Smooth muscle cell (in vitro differentiated cells): ENCODE data around the gene HTR6. TPM values are rescaled to one million over a fixed set of nuclear protein-coding genes. Genes with fewer than 3 reads are reported as not detected.

Experiments used
- DNase-seq: peaks from one replicate; lab custom pipeline; 2025; ENCODE audit not compliant: unreplicated experiment; lab: John Stamatoyannopoulos, UW
- H2AFZ ChIP-seq: fragments of 200-600 bp; sonication (generic); 2 replicates; pipeline ENCODE4 v1.6.0; 2016; ENCODE audit warnings: antibody characterized with exemption, low read depth, mild to moderate bottlenecking
- H3F3A ChIP-seq: fragments of 200-600 bp; sonication (generic); 2 replicates; pipeline ENCODE4 v1.6.0; 2017; ENCODE audit warnings: antibody characterized with exemption, low read depth
- H3K27ac ChIP-seq: fragments of 200-600 bp; sonication (generic); 2 replicates; pipeline ENCODE4 v1.5.1; 2016; ENCODE audit warnings: low read depth, mild to moderate bottlenecking
- H3K27me3 ChIP-seq: fragments of 200-600 bp; sonication (generic); 2 replicates; pipeline ENCODE4 v1.6.1; 2016; ENCODE audit warnings: low read depth, mild to moderate bottlenecking
- H3K36me3 ChIP-seq: fragments of 200-600 bp; sonication (generic); 2 replicates; pipeline ENCODE4 v1.5.1; 2016; ENCODE audit warnings: low read depth
- H3K4me1 ChIP-seq: fragments of 200-600 bp; sonication (generic); 2 replicates; pipeline ENCODE4 v1.5.1; 2016; ENCODE audit warnings: low read depth
- H3K4me2 ChIP-seq: fragments of 200-600 bp; sonication (generic); 2 replicates; pipeline ENCODE4 v1.6.0; 2016; ENCODE audit warnings: mild to moderate bottlenecking
- H3K4me3 ChIP-seq: fragments of 200-600 bp; sonication (generic); 2 replicates; pipeline ENCODE4 v1.5.1; 2016; ENCODE audit warnings: mild to moderate bottlenecking
- H3K79me2 ChIP-seq: fragments of 200-600 bp; sonication (generic); 2 replicates; pipeline ENCODE4 v1.6.0; 2016; ENCODE audit warnings: low read depth, mild to moderate bottlenecking
- H3K9ac ChIP-seq: fragments of 200-600 bp; sonication (generic); 2 replicates; pipeline ENCODE4 v1.6.0; 2016; ENCODE audit warnings: low read depth
- H3K9me3 ChIP-seq: fragments of 200-600 bp; sonication (generic); replicated peaks from 2 replicates; pipeline ENCODE4 v1.5.1; 2016; ENCODE audit warnings: low read depth
- H4K20me1 ChIP-seq: fragments of 200-600 bp; sonication (generic); 2 replicates; pipeline ENCODE4 v1.6.0; 2016; ENCODE audit warnings: low read depth
- WGBS: methylation state at CpG from one replicate; pipeline ENCODE4 v1.1.7; 2016; ENCODE audit warnings: low lambda C conversion rate; 5-methylcytosine and 5-hydroxymethylcytosine counted together
- polyA plus RNA-seq: library from polyadenylated mRNA; unstranded; fragments of >200 nt; fragmentation: Nextera tagmentation; extraction: Ambion mirVana; gene quantifications from 2 replicates; pipeline ENCODE4 v1.2.1, GENCODE V29; 2016
- total RNA-seq: library from RNA; depleted of rRNA; stranded (reverse); fragments of >200 nt; gene quantifications from 2 replicates; pipeline ENCODE4 v1.2.3, GENCODE V29; 2014
- TF ChIP-seq, protein P1 (sequence below): fragments of 200-600 bp; sonication (generic); IDR thresholded peaks from 2 replicates; pipeline ENCODE4 v1.5.1; 2017; ENCODE audit warnings: borderline replicate concordance, mild to moderate bottlenecking, antibody characterized with exemption; ENCODE audit not compliant: insufficient read depth, poor library complexity, severe bottlenecking

Gene HTR6
- total and polyA plus RNA-seq, 2 experiments from 2014 or later, result not detected

DNA sequence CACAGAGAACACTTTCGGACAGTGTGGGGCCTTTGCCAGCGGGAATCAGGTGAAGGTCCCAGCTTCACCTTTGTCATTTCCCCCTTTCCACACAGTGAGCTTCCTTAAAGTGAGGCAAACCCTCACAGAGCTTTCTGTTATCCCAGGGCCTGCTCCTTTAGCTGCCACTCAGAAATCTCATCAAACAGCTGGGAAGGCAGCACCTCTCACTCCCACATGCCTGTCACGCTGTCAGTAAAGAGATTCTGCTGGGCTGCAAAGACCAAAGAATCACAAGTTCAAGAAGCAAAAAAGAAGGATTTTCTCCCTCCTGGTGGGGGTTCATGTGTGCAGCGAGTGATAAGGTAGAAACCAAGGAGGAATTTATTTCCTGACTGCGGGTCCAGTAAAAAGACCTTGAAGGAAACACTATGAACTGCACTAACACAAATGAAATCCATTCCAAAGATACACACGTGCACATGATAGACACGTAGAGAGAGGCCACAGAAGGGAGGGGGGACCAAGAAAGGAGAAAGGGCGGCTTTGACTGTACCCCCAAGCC lies 44.0 kb downstream of the HTR6 start:
- WGBS, result 90% methylated on average over 8 of the region's 8 CpGs
- Histone ChIP-seq H3K9me3 (no peaks in the 10 kb centered on the region), H3K9ac (no peak overlapping the region), H2AFZ (no peak overlapping the region), H3K27me3 (no peaks in the 10 kb centered on the region), H3F3A (no peaks in the 10 kb centered on the region), H3K27ac (no peak overlapping the region), H3K4me1 (no peaks in the 10 kb centered on the region), H3K36me3 (no peaks in the 10 kb centered on the region), H3K4me3 (no peak overlapping the region), H4K20me1 (no peaks in the 10 kb centered on the region), H3K79me2 (no peaks in the 10 kb centered on the region), H3K4me2 (no peak overlapping the region)
- no peak for DNase-seq
- TF ChIP-seq, protein P1, sequence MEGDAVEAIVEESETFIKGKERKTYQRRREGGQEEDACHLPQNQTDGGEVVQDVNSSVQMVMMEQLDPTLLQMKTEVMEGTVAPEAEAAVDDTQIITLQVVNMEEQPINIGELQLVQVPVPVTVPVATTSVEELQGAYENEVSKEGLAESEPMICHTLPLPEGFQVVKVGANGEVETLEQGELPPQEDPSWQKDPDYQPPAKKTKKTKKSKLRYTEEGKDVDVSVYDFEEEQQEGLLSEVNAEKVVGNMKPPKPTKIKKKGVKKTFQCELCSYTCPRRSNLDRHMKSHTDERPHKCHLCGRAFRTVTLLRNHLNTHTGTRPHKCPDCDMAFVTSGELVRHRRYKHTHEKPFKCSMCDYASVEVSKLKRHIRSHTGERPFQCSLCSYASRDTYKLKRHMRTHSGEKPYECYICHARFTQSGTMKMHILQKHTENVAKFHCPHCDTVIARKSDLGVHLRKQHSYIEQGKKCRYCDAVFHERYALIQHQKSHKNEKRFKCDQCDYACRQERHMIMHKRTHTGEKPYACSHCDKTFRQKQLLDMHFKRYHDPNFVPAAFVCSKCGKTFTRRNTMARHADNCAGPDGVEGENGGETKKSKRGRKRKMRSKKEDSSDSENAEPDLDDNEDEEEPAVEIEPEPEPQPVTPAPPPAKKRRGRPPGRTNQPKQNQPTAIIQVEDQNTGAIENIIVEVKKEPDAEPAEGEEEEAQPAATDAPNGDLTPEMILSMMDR, result no peak

DNA sequence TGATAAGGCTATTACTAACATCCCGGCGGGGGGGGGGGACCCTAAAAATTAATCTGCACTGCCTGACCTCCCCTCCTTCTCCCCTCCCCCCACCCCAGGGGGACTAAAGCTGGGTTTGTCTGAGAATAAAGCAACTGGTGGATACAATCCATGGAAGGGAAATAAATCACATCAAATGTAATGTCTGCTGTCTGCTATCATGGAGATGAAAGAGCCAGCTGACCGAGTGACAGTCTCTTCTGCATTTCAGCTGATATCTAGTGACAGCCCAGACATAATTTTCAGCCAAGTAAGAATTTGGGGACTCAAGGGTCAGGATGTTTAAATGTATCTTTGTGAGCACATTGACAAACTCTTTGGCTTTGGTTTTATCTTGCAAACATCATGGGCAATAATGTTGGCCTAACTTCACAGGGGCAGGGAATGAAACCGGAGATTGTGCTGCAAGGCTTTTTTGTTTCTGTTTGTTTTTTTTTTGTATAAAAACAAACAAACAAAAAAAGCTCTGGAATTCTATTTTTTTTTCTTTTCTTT lies 44.7 kb downstream of the HTR6 start:
- Histone ChIP-seq H4K20me1 (no peaks in the 10 kb centered on the region), H3K4me3 (no peak overlapping the region), H3K9ac (no peak overlapping the region), H2AFZ (no peak overlapping the region), H3K27me3 (no peaks in the 10 kb centered on the region), H3F3A (no peaks in the 10 kb centered on the region), H3K4me2 (no peak overlapping the region), H3K9me3 (no peaks in the 10 kb centered on the region), H3K27ac (no peak overlapping the region), H3K4me1 (no peaks in the 10 kb centered on the region), H3K36me3 (no peaks in the 10 kb centered on the region), H3K79me2 (no peaks in the 10 kb centered on the region)
- no peak for DNase-seq
- WGBS, result 82% methylated on average over 4 of the region's 4 CpGs
- TF ChIP-seq, protein P1, result no peak

DNA sequence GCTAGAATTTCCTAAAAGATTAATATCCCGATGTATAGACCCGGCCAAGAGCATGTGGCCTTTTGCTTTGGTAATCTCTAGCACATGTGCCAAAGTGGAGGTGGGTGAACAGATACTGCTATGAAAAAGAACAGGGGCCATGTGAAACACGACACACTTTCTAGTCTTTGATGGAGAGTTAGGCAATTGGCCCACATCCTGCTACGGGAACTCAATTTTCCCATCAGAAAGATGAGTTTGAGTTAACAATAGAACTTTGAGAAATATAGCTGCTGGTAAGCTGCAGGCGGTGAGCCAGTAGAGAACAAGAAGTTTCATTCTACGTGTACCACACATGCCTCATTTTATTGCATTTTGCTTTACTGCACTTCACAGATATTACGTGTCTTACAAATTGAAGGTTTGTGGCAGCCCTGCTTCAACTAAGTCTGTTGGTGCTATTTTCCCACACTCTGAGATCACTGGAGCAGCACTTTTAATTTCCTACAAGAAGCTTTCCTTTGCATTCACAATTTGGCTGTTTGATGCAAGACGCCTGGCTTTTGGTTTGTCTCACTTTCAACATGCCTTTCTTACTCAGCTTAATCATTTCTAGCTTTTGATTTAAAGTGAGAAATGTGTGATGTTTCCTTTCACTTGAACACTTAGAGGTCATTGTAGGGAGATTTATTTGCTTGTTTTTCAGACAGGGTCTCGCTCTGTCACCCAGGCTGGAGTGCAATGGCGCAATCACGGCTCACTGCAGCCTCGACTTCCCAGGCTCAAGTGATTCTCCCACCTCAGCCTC lies 46.3 kb downstream of the HTR6 start:
- DNase-seq, result no peak
- Histone ChIP-seq H3F3A (no peaks in the 10 kb centered on the region), H3K4me1 (no peaks in the 10 kb centered on the region), H3K9ac (no peak overlapping the region), H3K4me3 (no peak overlapping the region), H3K36me3 (no peaks in the 10 kb centered on the region), H3K27ac (no peak overlapping the region), H3K79me2 (no peaks in the 10 kb centered on the region), H2AFZ (no peak overlapping the region), H4K20me1 (no peaks in the 10 kb centered on the region), H3K27me3 (no peaks in the 10 kb centered on the region), H3K9me3 (no peaks in the 10 kb centered on the region), H3K4me2 (no peak overlapping the region)
- WGBS, result 86% methylated on average over 12 of the region's 12 CpGs
- TF ChIP-seq, protein P1, result no peak
